ENCODE data around the gene RPL22.

RPL22 gene

GRCh38 chr1:6241887-6242740 is 42.7 kb upstream of the RPL22 start:
- Histone ChIP-seq H3K4me2 (ENCODE audit: low read length) (no peak overlapping the region), H3K27me3 (ENCODE audit: low read depth, low read length) (no peaks in the 10 kb centered on the region), H3K36me3 (replicated peaks; ENCODE audit: low read depth, low read length) (no peaks in the 10 kb centered on the region), H3K9me3 (ENCODE audit: insufficient read depth, low read length) (no peaks in the 10 kb centered on the region), H3K4me1 (ENCODE audit: low read length) (peaks cover 4% of the 10 kb centered on the region; the same call in 1 of the 2 replicates), H2AFZ (ENCODE audit: low read depth, low read length) (no peak overlapping the region), H3K9ac (ENCODE audit: low read length) (no peak overlapping the region), H4K20me1 (ENCODE audit: insufficient read depth, low read length) (no peaks in the 10 kb centered on the region), H3K27ac (ENCODE audit: low read length) (no peak overlapping the region), H3K4me3 (ENCODE audit: low read length) (no peak overlapping the region), H3K79me2 (ENCODE audit: low read length) (no peaks in the 10 kb centered on the region)
- TF ChIP-seq CTCF (IDR thresholded peaks at IDR 0.05; ENCODE audit: low read depth, low read length), result no peak

DNA sequence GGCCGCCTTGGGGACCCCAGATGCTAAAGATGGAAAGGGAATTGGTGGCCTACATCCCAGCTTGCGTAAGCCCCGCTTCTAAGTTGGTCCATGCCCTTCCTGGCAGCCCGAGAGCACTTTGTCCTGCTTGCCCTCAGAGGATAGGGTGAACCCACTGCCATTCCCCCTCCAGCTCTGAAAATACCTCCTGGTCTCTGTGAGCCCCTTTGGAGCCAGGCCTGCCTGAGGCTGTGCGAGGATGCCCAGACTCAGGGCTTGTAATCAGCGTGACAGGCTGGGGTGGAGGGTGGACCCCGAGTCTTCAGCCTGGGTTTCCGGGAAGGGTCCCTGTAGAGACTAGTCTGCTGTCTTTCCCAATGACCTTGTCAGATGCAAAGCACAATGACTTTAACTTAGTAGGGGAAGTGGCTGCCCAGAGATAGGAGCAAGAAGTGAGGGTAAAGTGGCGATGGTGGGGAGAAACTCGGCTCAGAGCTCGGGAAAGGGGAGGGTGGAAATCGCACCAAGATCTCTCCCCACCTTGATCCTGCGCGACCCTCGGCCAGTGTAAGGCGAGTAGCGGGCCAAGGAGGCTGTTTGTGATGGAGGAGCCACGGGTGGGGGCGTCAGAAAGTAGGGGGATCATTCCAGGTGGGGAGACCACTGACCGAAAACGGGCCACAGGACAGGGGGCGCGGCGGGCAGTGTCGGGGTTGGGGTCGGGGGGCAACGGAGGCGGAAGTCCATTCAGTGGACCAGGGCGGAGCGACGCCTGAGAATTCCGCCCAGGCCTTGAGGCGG is 41.9 kb upstream of the RPL22 start:
- H3K9me3 ChIP-seq (ENCODE audit: insufficient read depth, low read length), result no peaks in the 10 kb centered on the region
- no peaks in the 10 kb centered on the region for H4K20me1 ChIP-seq (ENCODE audit: insufficient read depth, low read length)
- no peak overlapping the region for H3K4me2 ChIP-seq (ENCODE audit: low read length)
- TF ChIP-seq CTCF (IDR thresholded peaks at IDR 0.05; ENCODE audit: low read depth, low read length) (no peak), EZH2phosphoT487 (IDR thresholded peaks at IDR 0.05; ENCODE audit: low read depth) (no peak)
- no peaks in the 10 kb centered on the region for H3K36me3 ChIP-seq (replicated peaks; ENCODE audit: low read depth, low read length)
- H3K27me3 ChIP-seq (ENCODE audit: low read depth, low read length), result no peaks in the 10 kb centered on the region
- no peak overlapping the region for H3K9ac ChIP-seq (ENCODE audit: low read length)
- no peak overlapping the region for H3K27ac ChIP-seq (ENCODE audit: low read length)
- H2AFZ ChIP-seq (ENCODE audit: low read depth, low read length), result no peak overlapping the region
- peaks cover under 1% of the 10 kb centered on the region; the same call in 1 of the 2 replicates for H3K4me1 ChIP-seq (ENCODE audit: low read length)
- no peak overlapping the region for H3K4me3 ChIP-seq (ENCODE audit: low read length)
- no peaks in the 10 kb centered on the region for H3K79me2 ChIP-seq (ENCODE audit: low read length)

- Histone ChIP-seq H3K4me1 (ENCODE audit: low read length) (no peaks in the 10 kb centered on the region), H3K36me3 (replicated peaks; ENCODE audit: low read depth, low read length) (no peaks in the 10 kb centered on the region), H4K20me1 (ENCODE audit: insufficient read depth, low read length) (no peaks in the 10 kb centered on the region), H2AFZ (ENCODE audit: low read depth, low read length) (no peak overlapping the region), H3K79me2 (ENCODE audit: low read length) (peaks cover 6% of the 10 kb centered on the region), H3K27me3 (ENCODE audit: low read depth, low read length) (no peaks in the 10 kb centered on the region), H3K9ac (ENCODE audit: low read length) (no peak overlapping the region), H3K27ac (ENCODE audit: low read length) (no peak overlapping the region), H3K4me2 (ENCODE audit: low read length) (no peak overlapping the region), H3K9me3 (ENCODE audit: insufficient read depth, low read length) (no peaks in the 10 kb centered on the region), H3K4me3 (ENCODE audit: low read length) (no peak overlapping the region)
- TF ChIP-seq CTCF (IDR thresholded peaks at IDR 0.05; ENCODE audit: low read depth, low read length) (no peak), EZH2phosphoT487 (IDR thresholded peaks at IDR 0.05; ENCODE audit: low read depth) (no peak)
These were observed 40.8 kb upstream of the RPL22 start for GRCh38 chr1:6239950-6240768.

All from OCI-LY3 (cell line).